ENCODE results near the gene DIP2C. TPM values are rescaled to one million over a fixed set of nuclear protein-coding genes. Genes with fewer than 3 reads are reported as not detected.
"Not testable (repeated sequence)": the region's sequence is repeated elsewhere in the genome, so short reads cannot be mapped to it uniquely, and the experiment has no call there.

The DIP2C gene
- total RNA-seq, 2 experiments from 2014 or later = 0.70 to 0.76 TPM

- Mint-ChIP-seq H3K4me1 (no peaks in the 10 kb centered on the region), H3K36me3 (ENCODE audit: low read depth) (no peaks in the 10 kb centered on the region), H3K4me3 (no peak overlapping the region), H3K27ac (no peak overlapping the region), H3K9me3 (no peaks in the 10 kb centered on the region), H3K27me3 (peaks cover 16% of the 10 kb centered on the region)
- CTCF ChIA-PET = no interaction called here
- DNase-seq = no peak
- POLR2A ChIA-PET = no interaction called here
These were observed 55.2 kb downstream of the DIP2C start for GRCh38 chr10:634256-634655.

GRCh38 chr10:633279-634245, 55.9 kb downstream of the DIP2C start:
- CTCF ChIA-PET = no interaction called here
- Mint-ChIP-seq H3K27ac (no peak overlapping the region), H3K36me3 (ENCODE audit: low read depth) (no peaks in the 10 kb centered on the region), H3K9me3 (no peaks in the 10 kb centered on the region), H3K4me1 (no peaks in the 10 kb centered on the region), H3K4me3 (no peak overlapping the region), H3K27me3 (peaks cover 16% of the 10 kb centered on the region)
- DNase-seq = no peak
- POLR2A ChIA-PET = no interaction called here

DNA sequence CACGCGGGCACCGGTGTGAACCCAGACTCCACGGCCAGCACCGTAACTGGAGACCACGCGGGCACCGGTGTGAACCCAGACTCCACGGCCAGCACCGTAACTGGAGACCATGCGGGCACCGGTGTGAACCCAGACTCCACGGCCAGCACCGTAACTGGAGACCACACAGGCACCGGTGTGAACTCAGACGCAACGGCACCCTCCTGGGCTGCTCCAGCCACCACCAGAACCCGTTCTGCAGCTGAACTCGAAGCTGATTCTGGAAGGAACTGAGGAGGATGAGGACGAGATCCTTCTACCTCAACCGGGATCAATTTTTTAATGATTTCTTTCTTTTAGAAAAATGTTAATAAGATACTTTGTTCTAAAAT, 56.7 kb downstream of the DIP2C start:
- H3K36me3 Mint-ChIP-seq (ENCODE audit: low read depth) = not testable (repeated sequence)

DNA sequence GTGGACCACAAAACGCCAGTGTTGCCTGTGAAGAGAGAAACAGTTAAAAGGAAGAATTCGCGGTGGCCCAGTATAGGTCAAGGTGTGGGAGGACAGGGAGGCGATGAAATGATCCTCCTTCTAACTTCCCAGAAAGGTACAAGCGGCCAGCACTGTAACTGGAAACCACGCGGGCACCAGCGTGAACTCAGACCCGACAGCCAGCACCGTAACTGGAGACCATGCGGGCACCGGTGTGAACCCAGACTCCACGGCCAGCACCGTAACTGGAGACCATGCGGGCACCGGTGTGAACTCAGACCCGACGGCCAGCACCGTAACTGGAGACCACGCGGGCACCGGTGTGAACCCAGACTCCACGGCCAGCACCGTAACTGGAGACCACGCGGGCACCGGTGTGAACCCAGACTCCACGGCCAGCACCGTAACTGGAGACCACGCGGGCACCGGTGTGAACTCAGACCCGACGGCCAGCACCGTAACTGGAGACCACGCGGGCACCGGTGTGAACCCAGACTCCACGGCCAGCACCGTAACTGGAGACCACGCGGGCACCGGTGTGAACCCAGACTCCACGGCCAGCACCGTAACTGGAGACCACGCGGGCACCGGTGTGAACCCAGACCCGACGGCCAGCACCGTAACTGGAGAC, 57.2 kb downstream of the DIP2C start:
- H3K4me1 Mint-ChIP-seq; CTCF ChIA-PET; H3K9me3 Mint-ChIP-seq; H3K27ac Mint-ChIP-seq; H3K36me3 Mint-ChIP-seq (ENCODE audit: low read depth); POLR2A ChIA-PET; H3K4me3 Mint-ChIP-seq; DNase-seq: not testable (repeated sequence)
- peaks cover 12% of the 10 kb centered on the region for H3K27me3 Mint-ChIP-seq

More for the DNA sequence above, 56.7 kb downstream of the DIP2C start:
- CTCF ChIA-PET, DNase-seq, H3K27ac Mint-ChIP-seq, H3K4me1 Mint-ChIP-seq, POLR2A ChIA-PET, H3K9me3 Mint-ChIP-seq, H3K4me3 Mint-ChIP-seq: not testable (repeated sequence)
- peaks cover 14% of the 10 kb centered on the region for H3K27me3 Mint-ChIP-seq

DNA sequence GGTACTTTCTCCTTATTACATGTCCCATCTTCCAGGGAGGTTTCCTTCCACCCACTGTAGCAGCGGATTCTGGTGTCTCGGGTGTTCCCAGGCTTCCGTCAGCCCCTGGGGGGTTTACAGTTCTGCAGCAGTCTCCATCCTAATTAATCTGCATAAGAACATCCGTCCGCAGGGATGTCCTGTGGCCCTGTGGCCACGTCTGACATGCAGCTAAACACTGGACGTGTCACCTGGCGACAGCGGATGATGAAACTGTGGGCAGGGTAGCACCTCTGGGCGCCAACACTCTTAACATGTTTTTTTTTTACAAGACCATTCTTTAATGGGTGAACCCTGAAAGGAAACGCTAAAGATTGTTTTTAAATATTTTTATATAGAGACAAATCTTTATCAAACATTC, 58.2 kb downstream of the DIP2C start:
- H3K4me1 Mint-ChIP-seq = no peaks in the 10 kb centered on the region
- no peaks in the 10 kb centered on the region for H3K9me3 Mint-ChIP-seq
- ChIA-PET CTCF (no interaction called here), POLR2A (no interaction called here)
- H3K4me3 Mint-ChIP-seq = no peak overlapping the region
- DNase-seq = no peak
- H3K27me3 Mint-ChIP-seq = peaks cover 6% of the 10 kb centered on the region
- H3K36me3 Mint-ChIP-seq (ENCODE audit: low read depth) = no peaks in the 10 kb centered on the region
- no peak overlapping the region for H3K27ac Mint-ChIP-seq

GRCh38 chr10:630581-631073, 58.8 kb downstream of the DIP2C start:
- ChIA-PET CTCF (no interaction called here), POLR2A (no interaction called here)
- Mint-ChIP-seq H3K27ac (no peak overlapping the region), H3K9me3 (no peaks in the 10 kb centered on the region), H3K36me3 (ENCODE audit: low read depth) (no peaks in the 10 kb centered on the region), H3K27me3 (peaks cover 6% of the 10 kb centered on the region), H3K4me1 (no peaks in the 10 kb centered on the region), H3K4me3 (no peak overlapping the region)
- no peak for DNase-seq

- Mint-ChIP-seq H3K4me1 (no peaks in the 10 kb centered on the region), H3K4me3 (no peak overlapping the region), H3K9me3 (no peaks in the 10 kb centered on the region), H3K27me3 (peaks cover 4% of the 10 kb centered on the region), H3K27ac (no peak overlapping the region), H3K36me3 (ENCODE audit: low read depth) (no peaks in the 10 kb centered on the region)
- POLR2A ChIA-PET = no interaction called here
- CTCF ChIA-PET = no interaction called here
- DNase-seq = no peak
These were observed 60.1 kb downstream of the DIP2C start for GRCh38 chr10:629186-629998.

DNA sequence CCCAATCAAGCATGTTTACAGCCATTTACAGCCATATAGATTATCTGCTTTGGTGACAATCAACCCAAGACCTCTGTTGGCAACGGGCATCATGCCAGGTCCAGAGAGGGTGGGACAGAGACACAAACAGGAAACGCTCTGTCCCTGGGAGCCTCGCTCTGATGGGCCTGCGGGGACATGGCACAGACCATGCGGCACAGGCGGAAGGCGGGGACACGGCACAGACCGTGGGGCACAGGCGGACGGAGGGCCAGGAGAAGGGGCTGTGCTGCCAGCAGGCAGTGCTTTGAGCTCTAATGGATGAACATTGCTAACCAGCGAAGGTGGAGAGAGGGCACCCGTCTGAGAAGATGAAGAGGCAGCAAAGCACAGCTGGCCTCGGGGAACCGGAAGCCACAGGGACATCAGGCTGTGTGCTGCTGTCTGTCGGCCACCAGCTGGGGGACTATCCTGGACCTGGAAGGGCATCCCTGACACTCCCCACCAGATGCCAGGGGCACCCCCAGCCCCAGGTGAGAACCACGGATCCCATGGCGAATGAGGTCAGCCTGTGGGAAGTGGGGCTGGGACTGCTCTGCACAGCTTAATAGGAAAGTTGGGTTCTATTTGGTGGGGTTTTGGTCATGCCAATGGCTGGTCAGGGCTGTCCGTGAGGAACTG, 61.0 kb downstream of the DIP2C start:
- Mint-ChIP-seq H3K4me3 (no peak overlapping the region), H3K27ac (no peak overlapping the region), H3K36me3 (ENCODE audit: low read depth) (no peaks in the 10 kb centered on the region), H3K4me1 (no peaks in the 10 kb centered on the region), H3K9me3 (no peaks in the 10 kb centered on the region), H3K27me3 (peaks cover 4% of the 10 kb centered on the region)
- no peak for DNase-seq
- CTCF ChIA-PET = no interaction called here
- POLR2A ChIA-PET = no interaction called here

DNA sequence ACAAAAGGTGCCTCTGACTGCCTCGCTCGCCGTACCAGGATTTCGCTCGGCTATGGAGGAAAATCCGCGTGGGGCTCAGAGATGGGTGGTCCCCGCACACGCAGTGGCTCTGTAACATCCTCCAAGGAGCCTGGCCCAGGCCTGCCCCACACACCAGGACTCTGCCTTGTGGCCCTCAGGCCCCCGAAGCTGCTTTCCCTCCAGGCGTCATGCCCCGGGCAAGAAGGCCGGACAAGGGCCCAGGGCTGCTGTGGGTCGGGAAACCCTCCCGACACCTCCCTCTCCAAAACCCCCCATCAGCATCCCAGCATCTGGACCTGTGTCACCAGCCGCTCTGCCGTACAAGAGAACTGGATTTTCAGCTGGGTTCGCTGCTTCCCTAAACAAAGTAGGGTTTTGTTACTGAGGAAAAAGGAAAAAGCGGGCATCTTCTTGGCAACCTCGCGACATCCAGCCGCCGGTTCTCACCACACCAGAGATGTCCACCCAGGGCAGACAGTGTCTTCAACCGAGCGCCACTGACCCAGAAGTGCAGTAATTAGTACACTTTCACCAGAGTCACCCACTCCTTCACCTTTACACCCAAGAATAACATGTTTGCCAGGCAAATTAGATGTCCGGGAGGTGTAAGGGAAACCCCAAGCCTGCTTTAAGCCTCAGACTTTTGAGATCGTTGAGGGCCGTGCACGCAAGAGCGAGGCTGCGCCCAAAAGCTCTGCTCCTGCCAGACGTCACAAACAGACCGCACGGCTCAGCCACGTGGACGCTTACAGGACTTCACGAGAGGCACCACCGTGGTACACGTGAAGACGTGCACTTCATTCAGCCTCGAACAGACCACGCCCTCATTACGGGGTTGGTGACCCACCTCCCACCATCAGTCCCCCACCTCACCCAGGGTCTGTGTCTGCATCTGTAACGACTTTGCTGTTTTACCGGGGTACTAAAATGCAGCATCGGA, 62.2 kb downstream of the DIP2C start:
- no peak overlapping the region for H3K4me3 Mint-ChIP-seq
- H3K27ac Mint-ChIP-seq = no peak overlapping the region
- CTCF ChIA-PET = no interaction called here
- H3K27me3 Mint-ChIP-seq = peaks cover 4% of the 10 kb centered on the region
- POLR2A ChIA-PET = no interaction called here
- DNase-seq = no peak
- no peaks in the 10 kb centered on the region for H3K4me1 Mint-ChIP-seq
- H3K36me3 Mint-ChIP-seq (ENCODE audit: low read depth) = no peaks in the 10 kb centered on the region
- no peaks in the 10 kb centered on the region for H3K9me3 Mint-ChIP-seq

DNA sequence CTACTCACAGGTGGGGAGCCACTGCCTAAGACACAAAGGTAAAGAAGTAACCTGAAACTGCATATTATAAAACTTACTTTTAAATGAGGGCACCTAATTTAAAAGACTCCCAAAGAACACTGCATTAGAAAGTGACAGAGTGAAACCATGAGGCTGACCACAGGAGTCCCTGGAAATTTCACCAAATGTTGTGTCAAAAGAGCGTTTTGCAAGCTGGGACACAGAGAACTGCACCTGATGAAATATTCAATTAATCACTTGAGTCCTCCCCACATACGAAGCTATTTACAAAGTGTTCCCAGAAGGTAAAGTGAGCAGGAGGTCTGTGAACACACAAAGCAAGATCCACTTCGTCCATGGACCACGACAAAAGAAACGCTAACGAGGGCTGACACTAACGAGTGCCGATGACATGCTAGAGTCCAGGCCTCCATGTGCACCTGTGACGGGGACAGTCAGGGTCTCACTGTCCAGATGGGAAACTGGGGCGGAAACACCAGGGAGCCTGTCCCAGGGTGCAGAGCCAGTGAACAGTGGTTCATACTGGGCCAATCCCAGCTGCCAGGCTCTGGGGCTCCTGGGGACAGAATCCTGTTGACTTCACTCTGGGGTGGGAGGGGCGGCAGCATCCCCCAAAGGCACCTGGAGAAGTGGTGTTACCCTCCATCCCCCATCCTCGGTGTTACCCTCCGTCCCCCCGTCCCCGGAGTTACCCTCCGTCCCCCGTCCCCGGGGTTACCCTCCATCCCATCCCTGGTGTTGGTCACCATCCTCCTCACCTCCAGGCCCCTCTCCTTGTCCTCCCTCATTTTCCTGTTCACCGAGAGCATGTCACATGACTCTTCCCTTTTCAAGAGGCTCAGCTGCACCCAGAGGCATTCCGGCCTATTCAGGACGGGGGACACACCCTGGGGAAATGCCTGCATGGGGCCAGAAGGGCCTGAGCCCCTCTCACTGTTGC, 63.4 kb downstream of the DIP2C start:
- ChIA-PET CTCF (no interaction called here), POLR2A (no interaction called here)
- Mint-ChIP-seq H3K27me3 (peaks cover 10% of the 10 kb centered on the region), H3K4me3 (no peak overlapping the region), H3K4me1 (no peaks in the 10 kb centered on the region), H3K9me3 (no peaks in the 10 kb centered on the region), H3K27ac (no peak overlapping the region), H3K36me3 (ENCODE audit: low read depth) (no peaks in the 10 kb centered on the region)
- DNase-seq = no peak

DNA sequence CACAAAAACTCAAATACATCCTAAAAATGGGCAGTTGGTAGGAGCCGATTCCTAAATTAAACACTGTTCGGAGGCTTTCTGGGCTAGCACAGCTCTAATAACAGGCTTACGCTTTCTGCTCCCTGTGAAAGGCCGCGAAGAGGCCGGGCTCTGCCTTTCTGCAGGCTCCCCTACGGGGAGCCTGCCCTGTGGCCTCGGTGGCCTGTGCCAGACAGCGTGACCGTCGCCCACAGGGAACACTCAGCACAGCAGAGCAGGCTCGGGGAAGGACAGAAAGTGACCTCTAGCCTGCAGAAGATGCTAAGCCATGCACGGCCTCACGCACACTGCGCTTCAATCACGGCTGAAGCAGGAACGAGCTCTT, 64.2 kb downstream of the DIP2C start:
- ChIA-PET CTCF (no interaction called here), POLR2A (no interaction called here)
- Mint-ChIP-seq H3K27me3 (peaks cover 12% of the 10 kb centered on the region), H3K36me3 (ENCODE audit: low read depth) (no peaks in the 10 kb centered on the region), H3K27ac (no peak overlapping the region), H3K4me1 (no peaks in the 10 kb centered on the region), H3K9me3 (no peaks in the 10 kb centered on the region), H3K4me3 (no peak overlapping the region)
- no peak for DNase-seq

Measured in activated CD4-positive, alpha-beta memory T cell treated with anti-CD3 and anti-CD28 coated beads, Interleukin-2, amount 10 ng/mL, durations not matched to agents 7 days and 5 days (primary cell).